Gastroesophageal sphincter (tissue), 3 donors: ENCODE measurements around the gene C3AR1.
"Not testable (repeated sequence)": the region's sequence is repeated elsewhere in the genome, so short reads cannot be mapped to it uniquely, and the experiment has no call there.

ENCODE experiments used
- EP300 ChIP-seq: sonication (generic); formaldehyde crosslinking; IDR thresholded peaks from one replicate; pipeline ENCODE4 v1.6.1; 2017; ENCODE audit warnings: antibody characterized with exemption, mild to moderate bottlenecking
- POLR2A ChIP-seq, 2 donors: fragments of 450-650 bp; IDR thresholded peaks; one replicate each; pipeline ENCODE4 v1.6.1; 2017; ENCODE audit warnings: antibody characterized with exemption in 2 of 2, mild to moderate bottlenecking in 2 of 2, moderate library complexity in 1 of 2
- POLR2AphosphoS5 ChIP-seq: sonication (generic); formaldehyde crosslinking; IDR thresholded peaks from one replicate; pipeline ENCODE4 v1.6.1; 2017; ENCODE audit warnings: antibody characterized with exemption
- TF ChIP-seq, protein P1 (sequence below), 4 experiments: fragments of 200-600 bp in 2 of 4; fragments of 450-650 bp in 2 of 4; sonication (generic) in 1 of 4; IDR thresholded peaks; one replicate each; pipeline ENCODE4 v1.5.1; 2017 to 2019; ENCODE audit warnings: antibody characterized with exemption in 4 of 4, mild to moderate bottlenecking in 2 of 4, moderate library complexity in 2 of 4

- TF ChIP-seq, protein P1, sequence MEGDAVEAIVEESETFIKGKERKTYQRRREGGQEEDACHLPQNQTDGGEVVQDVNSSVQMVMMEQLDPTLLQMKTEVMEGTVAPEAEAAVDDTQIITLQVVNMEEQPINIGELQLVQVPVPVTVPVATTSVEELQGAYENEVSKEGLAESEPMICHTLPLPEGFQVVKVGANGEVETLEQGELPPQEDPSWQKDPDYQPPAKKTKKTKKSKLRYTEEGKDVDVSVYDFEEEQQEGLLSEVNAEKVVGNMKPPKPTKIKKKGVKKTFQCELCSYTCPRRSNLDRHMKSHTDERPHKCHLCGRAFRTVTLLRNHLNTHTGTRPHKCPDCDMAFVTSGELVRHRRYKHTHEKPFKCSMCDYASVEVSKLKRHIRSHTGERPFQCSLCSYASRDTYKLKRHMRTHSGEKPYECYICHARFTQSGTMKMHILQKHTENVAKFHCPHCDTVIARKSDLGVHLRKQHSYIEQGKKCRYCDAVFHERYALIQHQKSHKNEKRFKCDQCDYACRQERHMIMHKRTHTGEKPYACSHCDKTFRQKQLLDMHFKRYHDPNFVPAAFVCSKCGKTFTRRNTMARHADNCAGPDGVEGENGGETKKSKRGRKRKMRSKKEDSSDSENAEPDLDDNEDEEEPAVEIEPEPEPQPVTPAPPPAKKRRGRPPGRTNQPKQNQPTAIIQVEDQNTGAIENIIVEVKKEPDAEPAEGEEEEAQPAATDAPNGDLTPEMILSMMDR (IDR thresholded peaks at IDR 0.05): not testable (repeated sequence)
- not testable (repeated sequence) for TF ChIP-seq POLR2A (IDR thresholded peaks at IDR 0.05); POLR2AphosphoS5; EP300
These were observed 47.0 kb upstream of the C3AR1 start for GRCh38 chr12:8113117-8113516.
